Body of pancreas (tissue), 4 donors: ENCODE results near the gene PCSK1. TPM values are rescaled to one million over a fixed set of nuclear protein-coding genes. Genes with fewer than 3 reads are reported as not detected.

Experiments used
- ATAC-seq: fragments of 150-250 bp; one replicate; pipeline ENCODE4 v1.9.1; 2016
- DNase-seq, 4 donors: peaks; one replicate each; pipeline ENCODE4 v3.0.0-alpha.2; 2019
- H3K27ac ChIP-seq, 4 donors: fragments of 200-600 bp; sonication (generic); 1 replicate in 3 of 4; 2 replicates in 1 of 4; pipeline versions ENCODE4 v1.5.1 to v1.6.1; 2016 to 2019; ENCODE audit warnings: mild to moderate bottlenecking in 1 of 4, mixed read lengths in 1 of 4, moderate library complexity in 1 of 4
- H3K27me3 ChIP-seq, 2 donors: fragments of 200-600 bp; sonication (generic); one replicate each; pipeline ENCODE4 v1.6.0; 2016; ENCODE audit warnings: mild to moderate bottlenecking in 1 of 2
- H3K36me3 ChIP-seq, 2 donors: fragments of 200-600 bp; sonication (generic); replicated peaks in 1 of 2; 2 replicates each; pipeline ENCODE4 v1.5.1; 2016; ENCODE audit warnings: low read depth in 2 of 2; ENCODE audit not compliant: insufficient read depth in 1 of 2
- H3K4me1 ChIP-seq: fragments of 200-600 bp; sonication (generic); one replicate; pipeline ENCODE4 v1.6.0; 2016
- H3K4me3 ChIP-seq, 2 donors: fragments of 200-600 bp; sonication (generic); 1 replicate in 1 of 2; 2 replicates in 1 of 2; pipeline ENCODE4 v1.5.1; 2016 to 2019
- H3K9me3 ChIP-seq, 3 donors: fragments of 200-600 bp; sonication (generic); 1 replicate in 2 of 3; 2 replicates in 1 of 3; pipeline ENCODE4 v1.5.1; 2016
- CTCF ChIP-seq, 7 experiments: fragments of 450-650 bp in 4 of 7; fragments of 200-600 bp in 3 of 7; sonication (generic) in 3 of 7; IDR thresholded peaks; one replicate each; pipeline ENCODE4 v1.5.1; 2016 to 2019; ENCODE audit warnings: antibody characterized with exemption in 7 of 7
- POLR2A ChIP-seq, 3 donors: fragments of 450-650 bp; IDR thresholded peaks; one replicate each; pipeline ENCODE4 v1.6.1; 2016; ENCODE audit warnings: antibody characterized with exemption in 3 of 3, mild to moderate bottlenecking in 2 of 3
- WGBS, 2 donors: methylation state at CpG; one replicate each; pipeline ENCODE4 v1.1.5; 2017; 5-methylcytosine and 5-hydroxymethylcytosine counted together
- intact Hi-C: fragments of 100-400 bp; cut with DNase I; formaldehyde crosslinking; loops from one replicate; pipeline ENCODE4 v1.15.1; 2023
- total RNA-seq, 2 donors: library from RNA; depleted of rRNA; stranded (reverse); fragments of >200 nt; gene quantifications; one replicate each; pipeline ENCODE4 v1.1.0, GENCODE V29; 2016

The PCSK1 gene
- total RNA-seq, 2 donors from 2014 or later: 7.5 to 7.9 TPM

GRCh38 chr5:96381526-96381925 lies 51.5 kb downstream of the PCSK1 start:
- no peak for ATAC-seq

GRCh38 chr5:96379896-96380295 lies 53.2 kb downstream of the PCSK1 start:
- intact Hi-C loops: no loop called here
- WGBS, 2 donors: 82 to 85% methylated on average over 5 of the region's 5 CpGs
- Histone ChIP-seq H3K36me3 (no peaks in the 10 kb centered on the region), H3K27me3 (no peaks in the 10 kb centered on the region), H3K9me3 (no peaks in the 10 kb centered on the region), H3K27ac (no peak overlapping the region), H3K4me1 (no peaks in the 10 kb centered on the region), H3K4me3 (no peak overlapping the region)
- DNase-seq (no peak), ATAC-seq (no peak)
- TF ChIP-seq CTCF (IDR thresholded peaks at IDR 0.05) (no peak), POLR2A (IDR thresholded peaks at IDR 0.05) (no peak)

More at GRCh38 chr5:96381526-96381925, 51.5 kb downstream of the PCSK1 start:
- Histone ChIP-seq H3K27ac (no peak overlapping the region), H3K4me1 (no peaks in the 10 kb centered on the region), H3K4me3 (no peak overlapping the region), H3K36me3 (no peaks in the 10 kb centered on the region), H3K9me3 (no peaks in the 10 kb centered on the region), H3K27me3 (no peaks in the 10 kb centered on the region)
- intact Hi-C loops: no loop called here
- TF ChIP-seq CTCF (IDR thresholded peaks at IDR 0.05) (no peak), POLR2A (IDR thresholded peaks at IDR 0.05) (no peak)
- 72 to 73% methylated on average over 5 of the region's 5 CpGs for WGBS, 2 donors
- DNase-seq: peak in 2 of 4 donors; percentile 10 to 12

- no peak for TF ChIP-seq CTCF (IDR thresholded peaks at IDR 0.05)
- TF ChIP-seq POLR2A (IDR thresholded peaks at IDR 0.05): no peak
- intact Hi-C loops: no loop called here
Observed at GRCh38 chr5:96377597-96377996, 55.5 kb downstream of the PCSK1 start.

GRCh38 chr5:96377167-96377566 lies 55.9 kb downstream of the PCSK1 start:
- Histone ChIP-seq H3K27me3 (no peaks in the 10 kb centered on the region), H3K9me3 (no peaks in the 10 kb centered on the region), H3K4me3 (no peak overlapping the region), H3K27ac (no peak overlapping the region), H3K4me1 (no peaks in the 10 kb centered on the region), H3K36me3 (no peaks in the 10 kb centered on the region)
- DNase-seq (no peak), ATAC-seq (no peak)
- intact Hi-C loops: no loop called here
- WGBS, 2 donors: 48 to 50% methylated on average over 2 of the region's 2 CpGs
- TF ChIP-seq CTCF (IDR thresholded peaks at IDR 0.05) (no peak), POLR2A (IDR thresholded peaks at IDR 0.05) (no peak)

More at GRCh38 chr5:96377597-96377996, 55.5 kb downstream of the PCSK1 start:
- Histone ChIP-seq H3K27ac (no peak overlapping the region), H3K4me1 (no peaks in the 10 kb centered on the region), H3K4me3 (no peak overlapping the region), H3K36me3 (no peaks in the 10 kb centered on the region), H3K9me3 (no peaks in the 10 kb centered on the region), H3K27me3 (no peaks in the 10 kb centered on the region)
- DNase-seq: no peak
- ATAC-seq: no peak

GRCh38 chr5:96374653-96375052 lies 58.4 kb downstream of the PCSK1 start:
- H3K27me3 ChIP-seq: no peaks in the 10 kb centered on the region
- H3K27ac ChIP-seq: no peak overlapping the region
- intact Hi-C loops: no loop called here
- H3K4me3 ChIP-seq: no peak overlapping the region
- H3K9me3 ChIP-seq: no peaks in the 10 kb centered on the region
- WGBS, 2 donors: 82 to 93% methylated on average over 4 to 5 of the region's 5 CpGs
- H3K4me1 ChIP-seq: no peaks in the 10 kb centered on the region
- no peak for DNase-seq
- no peak for ATAC-seq
- TF ChIP-seq CTCF (IDR thresholded peaks at IDR 0.05) (no peak), POLR2A (IDR thresholded peaks at IDR 0.05) (no peak)
- no peaks in the 10 kb centered on the region for H3K36me3 ChIP-seq
